ENCODE results near the gene NUP85. TPM values are rescaled to one million over a fixed set of nuclear protein-coding genes. Genes with fewer than 3 reads are reported as not detected.

NUP85 gene
- 107 TPM for polyA plus RNA-seq (2012; ENCODE audit: insufficient read length, low read depth)

GRCh38 chr17:75205037-75205792, at the start of gene NUP85:
Gene NUP85 (plus strand): TSS chr17:75205679. CDS start chr17:75205762, 83 bp downstream.
- TF ChIP-seq FOXP2 (optimal IDR thresholded peaks at IDR 0.05; ENCODE audit: borderline replicate concordance, extremely low read depth, extremely low read length, insufficient read depth) (no peak), POLR2AphosphoS5 (IDR thresholded peaks at IDR 0.05; ENCODE audit: low read depth, low read length) (peak; percentile 93), REST (IDR thresholded peaks at IDR 0.05; ENCODE audit: insufficient read depth in 1 of 2, low read depth in 2 of 2, low read length in 2 of 2) (0 out of 4 replicates have a peak, but pooled peaks of 1 of the 2 experiments have one; percentile 13), SIN3A (IDR thresholded peaks at IDR 0.05; ENCODE audit: borderline replicate concordance, insufficient read depth, low read length) (peak; percentile 81; the same call in 1 of the 2 replicates), TAF1 (IDR thresholded peaks at IDR 0.05; ENCODE audit: borderline replicate concordance, insufficient read depth, low read length) (peak; percentile 67)

- TF ChIP-seq FOXP2 (optimal IDR thresholded peaks at IDR 0.05; ENCODE audit: borderline replicate concordance, extremely low read depth, extremely low read length, insufficient read depth) = no peak
- no peak for TF ChIP-seq SIN3A (IDR thresholded peaks at IDR 0.05; ENCODE audit: borderline replicate concordance, insufficient read depth, low read length)
- no peak for TF ChIP-seq REST (IDR thresholded peaks at IDR 0.05; ENCODE audit: insufficient read depth in 1 of 2, low read depth in 2 of 2, low read length in 2 of 2)
- TF ChIP-seq POLR2AphosphoS5 (IDR thresholded peaks at IDR 0.05; ENCODE audit: low read depth, low read length) = no peak
Observed at GRCh38 chr17:75159196-75160031, 46.1 kb upstream of the NUP85 start.

GRCh38 chr17:75160211-75160610, 45.3 kb upstream of the NUP85 start:
- TF ChIP-seq TAF1 (IDR thresholded peaks at IDR 0.05; ENCODE audit: borderline replicate concordance, insufficient read depth, low read length) = no peak
- TF ChIP-seq FOXP2 (optimal IDR thresholded peaks at IDR 0.05; ENCODE audit: borderline replicate concordance, extremely low read depth, extremely low read length, insufficient read depth) = no peak
- TF ChIP-seq POLR2AphosphoS5 (IDR thresholded peaks at IDR 0.05; ENCODE audit: low read depth, low read length) = no peak
- no peak for TF ChIP-seq REST (IDR thresholded peaks at IDR 0.05; ENCODE audit: insufficient read depth in 1 of 2, low read depth in 2 of 2, low read length in 2 of 2)
- no peak for TF ChIP-seq SIN3A (IDR thresholded peaks at IDR 0.05; ENCODE audit: borderline replicate concordance, insufficient read depth, low read length)

GRCh38 chr17:75163074-75163473, 42.4 kb upstream of the NUP85 start:
- TF ChIP-seq POLR2AphosphoS5 (IDR thresholded peaks at IDR 0.05; ENCODE audit: low read depth, low read length) (no peak; the same call in 1 of the 2 replicates), TAF1 (IDR thresholded peaks at IDR 0.05; ENCODE audit: borderline replicate concordance, insufficient read depth, low read length) (no peak), FOXP2 (optimal IDR thresholded peaks at IDR 0.05; ENCODE audit: borderline replicate concordance, extremely low read depth, extremely low read length, insufficient read depth) (no peak), REST (IDR thresholded peaks at IDR 0.05; ENCODE audit: insufficient read depth in 1 of 2, low read depth in 2 of 2, low read length in 2 of 2) (no peak), SIN3A (IDR thresholded peaks at IDR 0.05; ENCODE audit: borderline replicate concordance, insufficient read depth, low read length) (no peak)
